ENCODE data around the gene GALR2.
"Not testable (repeated sequence)": the region's sequence is repeated elsewhere in the genome, so short reads cannot be mapped to it uniquely, and the experiment has no call there.

The GALR2 gene

GRCh38 chr17:76074390-76075363, at the start of gene GALR2:
Gene GALR2, plus strand, starts transcription at chr17:76074781. Its CDS starts 103 bp downstream, at chr17:76074884.
- DNase-seq (ENCODE audit: low read depth), result no peak

GRCh38 chr17:76025294-76025693, 49.3 kb upstream of the GALR2 start:
- no peak for DNase-seq (ENCODE audit: low read depth)

- no peak for DNase-seq (ENCODE audit: low read depth)
Measured at GRCh38 chr17:76026714-76027158, 47.8 kb upstream of the GALR2 start.

GRCh38 chr17:76027159-76027839, 47.3 kb upstream of the GALR2 start, which contains the start of gene EVPL:
Gene EVPL, minus strand, starts transcription at chr17:76027306. Its CDS starts 108 bp downstream, at chr17:76027198.
- DNase-seq (ENCODE audit: low read depth), result no peak

GRCh38 chr17:76032073-76032779, 42.4 kb upstream of the GALR2 start:
- no peak for DNase-seq (ENCODE audit: low read depth)

GRCh38 chr17:76032780-76033108, 41.8 kb upstream of the GALR2 start:
- DNase-seq (ENCODE audit: low read depth), result no peak

- DNase-seq (ENCODE audit: low read depth), result no peak
Measured at GRCh38 chr17:76033139-76033538, 41.4 kb upstream of the GALR2 start.

- no peak for DNase-seq (ENCODE audit: low read depth)
Measured at GRCh38 chr17:76034428-76035350, 39.9 kb upstream of the GALR2 start.

GRCh38 chr17:76036497-76037261, 37.9 kb upstream of the GALR2 start:
- no peak for DNase-seq (ENCODE audit: low read depth)

- DNase-seq (ENCODE audit: low read depth), result no peak
Measured at GRCh38 chr17:76038050-76038449, 36.5 kb upstream of the GALR2 start.

- DNase-seq (ENCODE audit: low read depth), result no peak
Measured at GRCh38 chr17:76039121-76039520, 35.5 kb upstream of the GALR2 start.

- DNase-seq (ENCODE audit: low read depth), result no peak
Measured at GRCh38 chr17:76040376-76040775, 34.2 kb upstream of the GALR2 start.

- DNase-seq (ENCODE audit: low read depth), result not testable (repeated sequence)
Measured at GRCh38 chr17:76042868-76043267, 31.7 kb upstream of the GALR2 start.

GRCh38 chr17:76044475-76045007, 30.0 kb upstream of the GALR2 start:
- not testable (repeated sequence) for DNase-seq (ENCODE audit: low read depth)

- no peak for DNase-seq (ENCODE audit: low read depth)
Measured at GRCh38 chr17:76046064-76046463, 28.5 kb upstream of the GALR2 start.

- no peak for DNase-seq (ENCODE audit: low read depth)
Measured at GRCh38 chr17:76048025-76048605, 26.5 kb upstream of the GALR2 start.

- DNase-seq (ENCODE audit: low read depth), result no peak
Measured at GRCh38 chr17:76048711-76049110, 25.9 kb upstream of the GALR2 start.

- DNase-seq (ENCODE audit: low read depth), result no peak
Measured at GRCh38 chr17:76049239-76049638, 25.3 kb upstream of the GALR2 start.

- DNase-seq (ENCODE audit: low read depth), result no peak
Measured at GRCh38 chr17:76049836-76050537, 24.6 kb upstream of the GALR2 start.

Measured in activated T-cell treated with anti-CD3 and anti-CD28 coated beads for 24 hours (primary cell).